HG03432 (cell line): ENCODE results near the gene SUSD4.
"Not testable (repeated sequence)": the region's sequence is repeated elsewhere in the genome, so short reads cannot be mapped to it uniquely, and the experiment has no call there.

Experiments used
- ATAC-seq: cut with Tn5 transposase; IDR thresholded peaks from one replicate; pipeline ENCODE4 v1.9.1; 2021; ENCODE audit warnings: mild to moderate bottlenecking, moderate library complexity; ENCODE audit not compliant: unreplicated experiment

SUSD4 gene

DNA sequence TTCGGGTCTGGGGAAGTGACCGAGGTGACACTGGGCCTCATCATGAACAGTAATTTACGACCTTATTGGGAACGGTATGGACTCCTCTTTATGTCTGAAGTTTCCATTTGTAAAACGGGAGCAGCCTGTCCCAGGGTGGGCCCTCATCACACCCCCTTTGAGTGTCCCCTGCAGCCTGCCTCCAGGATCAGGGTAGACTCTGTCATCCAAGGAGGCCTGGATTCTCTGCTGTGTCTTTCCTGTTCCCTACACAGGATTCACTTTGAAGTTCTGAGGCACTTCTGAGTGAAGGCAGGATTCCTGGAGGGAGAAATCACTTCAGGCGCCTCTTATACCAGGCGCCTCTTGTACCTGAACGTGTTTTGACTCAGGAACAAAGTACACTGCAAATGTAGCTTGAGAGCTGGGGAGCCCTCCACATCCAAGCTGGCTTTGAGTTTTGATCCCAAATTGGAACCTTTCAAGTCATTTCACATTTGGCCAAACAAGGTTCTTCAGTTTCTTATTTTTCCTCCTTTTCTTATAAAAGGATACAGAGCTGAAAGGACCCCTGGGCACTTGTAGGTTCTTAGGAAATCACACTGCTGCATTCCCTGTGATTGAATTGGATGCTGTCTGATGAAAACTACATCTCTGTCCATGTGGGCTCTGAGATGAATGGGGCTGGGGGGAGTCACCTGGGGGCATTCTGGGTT is 106.0 kb downstream of the SUSD4 start:
- no peak for ATAC-seq

GRCh38 chr1:223256034-223256433 is 107.9 kb downstream of the SUSD4 start:
- no peak for ATAC-seq

DNA sequence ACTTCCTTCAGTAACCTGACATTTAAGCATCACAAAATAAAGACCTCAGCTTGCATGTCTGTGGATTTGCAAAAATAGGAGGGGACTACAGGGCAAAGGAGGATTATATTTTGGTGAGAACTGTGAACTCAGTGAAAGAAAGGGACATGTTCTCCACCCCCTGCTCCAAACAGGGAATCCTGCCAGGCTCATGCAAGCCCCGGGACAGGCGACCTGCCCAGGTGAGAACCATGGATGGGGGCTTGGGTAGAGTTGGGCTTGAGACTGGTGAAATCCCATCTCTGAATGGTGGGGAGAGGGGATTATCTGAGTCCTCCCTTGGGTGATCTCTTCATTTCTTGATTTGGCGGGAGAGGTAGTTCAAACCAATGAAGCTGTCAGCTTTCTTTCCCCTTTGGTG is 110.1 kb downstream of the SUSD4 start:
- no peak for ATAC-seq

GRCh38 chr1:223251387-223251786 is 112.6 kb downstream of the SUSD4 start:
- ATAC-seq = not testable (repeated sequence)

DNA sequence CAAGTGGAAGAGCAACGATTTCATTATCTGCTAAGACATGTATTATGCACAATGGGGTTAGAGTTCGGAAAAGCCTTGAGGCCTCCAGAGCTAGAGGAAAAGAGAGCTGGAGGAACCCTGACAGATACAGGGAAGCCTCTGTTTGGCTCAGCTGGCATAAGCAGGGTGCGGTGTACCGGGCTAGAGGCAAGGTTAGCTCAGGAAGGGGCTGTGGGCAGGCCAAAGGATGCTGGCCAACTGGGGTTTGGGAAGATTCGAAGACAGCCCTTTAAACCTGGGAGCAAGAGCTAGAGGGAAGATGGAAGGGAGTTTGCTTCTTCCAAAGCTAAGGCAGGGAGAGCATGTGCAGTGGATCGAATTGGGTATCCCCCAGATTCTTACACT is 113.4 kb downstream of the SUSD4 start:
- ATAC-seq = no peak

GRCh38 chr1:223249854-223250631 is 113.9 kb downstream of the SUSD4 start:
- ATAC-seq = no peak

DNA sequence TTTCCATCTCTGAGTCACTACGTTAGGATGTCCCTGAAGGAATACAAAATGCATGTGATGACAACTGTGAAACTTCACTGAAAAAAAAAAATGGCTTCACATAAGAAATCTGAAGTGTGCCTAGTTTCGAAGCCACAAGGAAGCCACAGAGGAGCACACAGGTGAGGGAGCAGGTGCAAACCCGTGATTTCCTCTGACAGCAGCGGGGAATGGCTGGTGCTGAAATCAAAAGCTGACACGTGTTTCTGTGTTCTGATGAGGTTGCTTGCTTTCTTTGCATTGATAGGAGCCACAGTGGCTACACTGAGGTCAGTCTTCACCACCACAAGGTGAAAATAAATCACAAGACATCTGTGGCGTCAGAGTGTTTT is 115.2 kb downstream of the SUSD4 start:
- ATAC-seq = no peak

GRCh38 chr1:223248001-223248769 is 115.8 kb downstream of the SUSD4 start:
- no peak for ATAC-seq

GRCh38 chr1:223246476-223247112 is 117.4 kb downstream of the SUSD4 start:
- ATAC-seq = no peak

- no peak for ATAC-seq
These were observed 118.0 kb downstream of the SUSD4 start for GRCh38 chr1:223245983-223246382.

DNA sequence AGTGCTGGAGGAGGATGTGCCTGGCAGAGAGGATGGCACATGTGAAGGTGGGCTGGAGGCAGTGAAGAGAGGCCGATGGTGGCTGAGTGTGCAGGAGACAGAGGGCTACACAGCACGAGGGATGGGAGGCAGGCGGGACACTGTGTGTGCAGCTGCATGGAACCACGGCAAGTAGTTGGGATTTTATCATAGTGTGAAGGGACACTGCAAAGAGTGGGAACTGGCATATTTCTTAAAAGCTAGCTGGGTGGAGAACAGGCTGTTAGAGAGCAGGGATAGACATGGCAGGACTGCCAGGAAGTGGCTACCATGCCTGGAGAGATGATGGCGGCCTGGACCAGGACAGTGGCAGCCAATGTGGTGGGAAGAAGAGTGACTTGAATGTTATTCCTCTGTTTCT is 118.6 kb downstream of the SUSD4 start:
- no peak for ATAC-seq

DNA sequence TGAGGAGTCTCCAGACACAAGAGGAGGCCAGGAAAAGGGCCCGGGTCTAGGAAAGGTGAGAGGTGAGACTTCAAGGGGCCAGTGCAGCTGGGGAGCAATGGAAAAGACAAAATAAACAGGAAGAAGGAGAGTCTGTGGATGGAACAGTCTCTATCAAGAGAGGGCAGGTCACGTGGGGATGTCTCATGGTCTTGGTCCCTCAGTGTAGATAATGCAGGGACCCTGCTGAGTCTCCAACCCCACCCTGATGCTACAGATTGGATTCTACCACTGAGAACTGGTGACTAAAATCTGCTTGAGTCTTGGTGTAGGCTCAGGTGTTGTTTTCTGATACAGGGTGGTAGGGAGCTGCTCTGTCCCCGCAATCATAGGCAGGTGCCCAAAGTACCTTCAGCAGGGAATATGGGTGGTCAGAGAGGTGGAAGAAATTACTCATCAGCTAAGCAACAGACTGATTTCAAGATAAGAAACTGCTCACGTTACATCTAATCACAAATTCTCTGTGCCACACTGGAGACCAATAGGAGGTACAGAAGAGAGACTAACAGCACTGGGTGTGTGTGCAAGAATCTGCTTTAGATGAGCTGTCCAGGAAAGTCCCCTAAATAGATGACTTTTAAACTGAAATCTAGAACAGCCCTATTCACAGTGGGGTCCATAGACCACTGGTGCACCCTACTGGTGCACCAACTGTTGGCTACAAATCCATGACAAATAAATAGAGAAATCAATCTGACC is 119.4 kb downstream of the SUSD4 start:
- ATAC-seq = peak; percentile 87

- ATAC-seq = no peak
These were observed 120.4 kb downstream of the SUSD4 start for GRCh38 chr1:223243441-223244050.

DNA sequence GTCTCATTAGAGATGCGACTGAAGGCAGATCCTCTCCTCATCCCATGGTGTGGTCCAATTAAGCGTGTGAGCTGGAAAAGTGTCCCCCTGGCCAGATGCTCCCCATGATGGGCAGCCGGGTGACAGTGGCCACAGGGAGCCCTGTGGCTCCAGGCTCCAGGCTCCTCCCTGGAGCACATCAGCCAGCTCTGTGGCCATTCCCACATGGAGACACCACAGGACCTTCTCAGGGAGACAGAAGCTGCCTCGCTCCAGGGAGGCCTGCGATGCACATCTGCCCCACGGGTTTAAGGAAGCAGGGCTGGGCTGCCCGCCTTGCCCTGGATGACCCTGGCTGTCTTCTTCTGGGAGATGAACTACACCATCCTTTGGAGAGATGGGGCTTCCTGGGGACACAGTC is 121.0 kb downstream of the SUSD4 start:
- ATAC-seq = no peak

- no peak for ATAC-seq
These were observed 121.5 kb downstream of the SUSD4 start for GRCh38 chr1:223242382-223242955.

DNA sequence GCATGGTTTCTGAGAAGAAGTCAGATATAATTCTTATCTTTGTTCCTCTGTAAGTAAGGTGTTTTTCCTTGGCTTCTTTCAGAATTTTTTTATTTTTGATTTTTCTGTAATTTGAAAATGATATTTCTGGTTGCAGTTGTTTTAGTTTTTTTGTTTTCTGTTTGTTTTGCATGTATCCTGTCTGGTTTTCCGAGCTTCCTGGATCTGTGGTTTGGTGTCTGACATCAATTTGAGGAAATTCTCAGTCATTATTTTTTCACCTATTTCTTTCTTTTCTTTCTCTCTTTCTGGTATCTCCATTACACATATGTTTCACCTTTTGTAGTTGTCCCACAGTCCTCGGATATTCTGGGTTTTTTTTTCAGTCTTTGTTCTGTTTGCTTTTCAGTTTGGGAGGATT is 123.9 kb downstream of the SUSD4 start:
- ATAC-seq = no peak

GRCh38 chr1:223235091-223235490 is 128.9 kb downstream of the SUSD4 start:
- ATAC-seq = no peak

DNA sequence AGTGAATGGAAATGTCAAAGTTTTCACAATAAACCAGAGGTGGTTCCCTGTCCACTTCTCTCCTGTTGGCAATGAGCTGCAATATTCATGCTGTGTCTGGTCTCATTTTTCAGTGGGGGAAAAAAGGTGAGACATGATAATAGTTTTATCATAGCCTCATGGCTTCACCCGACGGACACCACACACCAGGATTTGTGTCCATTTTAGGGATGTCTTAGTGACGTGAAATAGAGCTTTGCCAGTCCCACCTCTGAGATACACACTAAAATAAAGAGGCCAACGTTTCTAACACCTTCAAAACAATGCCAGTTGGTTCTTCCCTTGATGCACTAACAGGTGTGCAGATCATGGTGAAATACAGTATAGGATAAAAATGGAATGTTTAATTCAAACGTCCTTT is 129.4 kb downstream of the SUSD4 start:
- ATAC-seq = no peak

DNA sequence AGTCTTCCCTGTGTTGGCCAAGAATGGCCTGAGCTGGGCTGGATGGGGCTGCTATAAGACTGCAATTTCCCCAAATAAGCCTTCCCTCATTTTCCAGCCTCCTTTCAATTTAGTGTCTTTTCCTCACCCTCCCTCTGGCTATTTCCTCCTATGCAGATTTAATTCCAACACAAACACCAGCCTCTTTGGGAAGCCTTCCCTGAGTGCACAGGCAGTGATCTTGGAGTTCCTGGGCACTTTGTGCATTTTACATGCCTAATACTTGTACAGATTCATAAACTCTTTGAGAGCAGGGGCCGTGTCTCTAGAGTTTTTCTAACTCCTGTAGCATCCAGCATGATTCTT is 129.8 kb downstream of the SUSD4 start:
- ATAC-seq = no peak
